ENCODE results near the gene NUDT14. TPM values are rescaled to one million over a fixed set of nuclear protein-coding genes. Genes with fewer than 3 reads are reported as not detected.

Gene NUDT14
- total and polyA plus RNA-seq, 2 of the 8 experiments (the other 6 are each of a cell fraction or from before 2014, with no cell fraction given), result 25.5 to 33.3 TPM

DNA sequence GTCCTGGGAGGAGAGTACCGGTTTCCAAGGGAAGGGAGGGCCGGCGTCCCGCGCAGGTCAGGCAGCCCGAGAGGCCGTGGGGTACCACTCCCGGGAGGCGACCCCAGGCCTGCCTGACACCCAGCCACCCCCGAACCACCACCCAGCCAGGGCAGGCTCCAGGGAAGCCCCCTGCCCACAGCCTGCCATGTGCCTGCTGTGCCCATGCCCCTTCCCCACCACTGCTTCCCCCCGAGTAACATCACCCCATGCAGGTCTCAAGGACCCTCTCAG lies 2.3 kb downstream of the NUDT14 start (continued):
- no peak for TF ChIP-seq E2F6 (IDR thresholded peaks at IDR 0.05)
